Measurements from ENCODE around the gene FKBP15. TPM values are rescaled to one million over a fixed set of nuclear protein-coding genes. Genes with fewer than 3 reads are reported as not detected.

Gene FKBP15
- total and polyA plus RNA-seq, 2 experiments from 2014 or later, result 7.9 to 14.9 TPM

GRCh38 chr9:113269871-113270270, 48.8 kb upstream of the FKBP15 start (continued):
- TF ChIP-seq ZNF462 (CRISPR knock-in tag; IDR thresholded peaks at IDR 0.05) (no peak), NANOG (IDR thresholded peaks at IDR 0.05; ENCODE audit: borderline replicate concordance) (no peak), CTCF (conservative IDR thresholded peaks at IDR 0.05; ENCODE audit: low read depth in 2 of 2) (no peak)

- Histone ChIP-seq H3K27ac (ENCODE audit: low read depth) (no peak overlapping the region), H3K27me3 (ENCODE audit: insufficient read depth) (no peaks in the 10 kb centered on the region), H3K4me3 (no peak overlapping the region), H3K4me1 (ENCODE audit: insufficient read depth) (0 out of 2 replicates have a peak, but pooled peaks cover 3% of the 10 kb centered on the region), H2AFZ (no peak overlapping the region), H3K79me2 (replicated peaks; ENCODE audit: insufficient read depth) (peaks cover 12% of the 10 kb centered on the region), H3F3A (replicated peaks; ENCODE audit: low read depth) (no peaks in the 10 kb centered on the region), H3K4me2 (no peak overlapping the region), H4K20me1 (replicated peaks; ENCODE audit: insufficient read depth) (no peaks in the 10 kb centered on the region; the same call in 1 of the 2 replicates), H3K36me3 (ENCODE audit: insufficient read depth) (peaks cover 28% of the 10 kb centered on the region), H3K9me2 (ENCODE audit: insufficient read depth) (no peaks in the 10 kb centered on the region)
- DNase-seq (ENCODE audit: low spot score) (no peak), ATAC-seq (no peak)
- no peak overlapping the region for H3K4me3 Mint-ChIP-seq
- no peaks in the 10 kb centered on the region for H3K9me3 Mint-ChIP-seq
- peaks cover 32% of the 10 kb centered on the region for H3K36me3 Mint-ChIP-seq (ENCODE audit: low read depth)
- TF ChIP-seq CREB1 (CRISPR knock-in tag; IDR thresholded peaks at IDR 0.05; ENCODE audit: low read depth) (no peak), JUNB (IDR thresholded peaks at IDR 0.05; ENCODE audit: unreplicated experiment) (no peak), ZNF114 (CRISPR knock-in tag; IDR thresholded peaks at IDR 0.05) (no peak), CTCF (conservative IDR thresholded peaks at IDR 0.05; ENCODE audit: low read depth in 2 of 2) (no peak), REST (IDR thresholded peaks at IDR 0.05; ENCODE audit: unreplicated experiment) (no peak)
- no peaks in the 10 kb centered on the region for H3K27me3 Mint-ChIP-seq (ENCODE audit: insufficient read depth, low read depth, poor library complexity)
- peaks cover 3% of the 10 kb centered on the region; the same call in 1 of the 3 replicates for H3K4me1 Mint-ChIP-seq
- no peak overlapping the region for H3K27ac Mint-ChIP-seq
Observed at GRCh38 chr9:113269355-113269754, 48.3 kb upstream of the FKBP15 start.

Measured in GM23338 (cell line).